Posterior vena cava (tissue), 2 donors: ENCODE data around the gene SLIT1. TPM values are rescaled to one million over a fixed set of nuclear protein-coding genes. Genes with fewer than 3 reads are reported as not detected.
A peak's percentile ranks its signal among the peaks of the same experiment; 100 is the strongest.

Experiments used
- DNase-seq: peaks from one replicate; pipeline ENCODE4 v3.0.0-alpha.2; 2020; ENCODE audit warnings: low spot score
- intact Hi-C, 2 donors: fragments of 100-400 bp; cut with DNase I; formaldehyde crosslinking; loops; one replicate each; pipeline versions ENCODE4 v1.14.1 to v1.14.2; 2022 to 2023
- total RNA-seq, 2 donors: library from RNA; stranded (reverse); fragmentation: NEBNext Ultra II Directional; extraction: Animal tissue kit (Norgen Biotek cat#: 25700); gene quantifications; one replicate each; pipeline ENCODE4 v1.2.1, GENCODE V29; 2021
- donor health status: DM: yes; HTN: yes; CAD: no.
- donor health status: DM: yes; HTN: yes; CAD: no.

SLIT1 gene
- total RNA-seq, 2 donors from 2014 or later, result 0.23 to 0.33 TPM

DNA sequence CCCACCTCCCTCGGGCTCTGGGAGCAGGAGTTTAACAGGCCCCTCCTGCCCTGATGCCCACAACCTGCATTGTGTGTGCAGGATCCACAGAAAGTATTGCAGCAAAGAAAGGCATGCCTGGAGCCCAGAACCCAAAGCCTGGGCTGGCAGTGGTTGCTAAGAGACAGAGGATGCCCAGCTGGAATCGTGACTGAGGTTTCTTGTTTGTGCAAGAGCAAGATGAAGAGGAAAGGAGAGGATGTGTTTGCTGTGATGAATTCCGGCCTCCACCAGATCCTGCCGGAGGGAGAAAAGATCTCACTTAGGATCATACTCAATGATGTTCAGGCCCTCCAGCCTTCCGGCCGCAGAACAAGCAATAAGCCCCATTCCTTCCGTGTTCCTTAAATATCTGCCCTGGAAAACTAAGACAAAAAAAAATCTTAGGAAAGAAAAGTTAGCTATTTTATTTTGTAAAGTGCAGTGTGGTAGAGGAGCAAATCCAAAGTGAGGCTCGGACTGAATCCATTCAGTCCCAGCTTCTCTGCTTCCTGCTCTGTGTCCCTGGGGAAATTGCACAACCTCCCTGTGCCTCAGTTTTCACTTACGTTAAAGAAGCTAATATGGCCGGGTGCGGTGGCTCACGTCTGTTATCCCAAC lies 57.1 kb downstream of the SLIT1 start:
- peak; percentile 59 for DNase-seq

DNA sequence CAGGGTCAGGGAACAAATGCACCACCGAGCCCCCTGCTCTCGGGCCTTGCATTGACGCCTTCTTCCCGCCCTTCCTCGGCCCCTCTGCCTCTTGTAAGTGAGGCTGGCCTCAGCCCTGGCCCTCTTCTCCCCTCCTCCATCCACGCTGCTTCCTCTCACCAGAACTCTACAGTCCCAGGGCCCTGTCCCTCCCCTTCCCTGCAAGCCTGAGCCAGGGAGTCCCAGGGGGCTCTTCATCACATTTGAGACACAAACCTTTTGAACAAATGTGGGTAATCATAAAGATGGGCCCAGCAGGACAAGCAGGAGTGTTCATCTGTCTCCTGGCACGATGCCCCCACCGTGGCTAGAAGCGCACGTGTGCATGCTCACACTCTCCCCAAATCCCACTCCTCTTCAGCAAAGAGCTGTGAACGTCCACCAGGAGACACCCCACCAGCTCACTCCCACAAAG lies 57.7 kb downstream of the SLIT1 start:
- intact Hi-C loops, result no loop called here
- peak; percentile 61 for DNase-seq

More for the DNA sequence above, 57.1 kb downstream of the SLIT1 start:
- intact Hi-C loops, result no loop called here

DNA sequence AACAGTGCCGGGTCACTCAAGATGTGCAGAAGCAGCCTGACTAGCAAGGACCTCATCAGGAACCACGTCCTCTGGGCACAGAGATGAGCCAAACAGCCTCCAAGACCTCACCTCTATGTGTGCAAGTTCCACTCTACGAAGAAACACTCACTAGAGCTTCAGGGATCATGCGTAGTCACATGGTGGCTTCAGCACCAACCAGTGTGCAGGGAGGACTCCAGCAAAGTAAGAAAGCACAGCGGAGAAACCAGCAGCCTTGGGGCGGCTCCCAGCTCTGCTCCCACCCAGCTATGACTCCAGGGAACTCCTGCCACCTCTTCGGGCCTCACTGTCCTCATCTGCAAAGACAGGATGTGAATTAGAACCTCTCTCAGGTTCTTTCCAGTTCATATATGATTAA lies 58.2 kb downstream of the SLIT1 start:
- intact Hi-C loops, result no loop called here
- no peak for DNase-seq

DNA sequence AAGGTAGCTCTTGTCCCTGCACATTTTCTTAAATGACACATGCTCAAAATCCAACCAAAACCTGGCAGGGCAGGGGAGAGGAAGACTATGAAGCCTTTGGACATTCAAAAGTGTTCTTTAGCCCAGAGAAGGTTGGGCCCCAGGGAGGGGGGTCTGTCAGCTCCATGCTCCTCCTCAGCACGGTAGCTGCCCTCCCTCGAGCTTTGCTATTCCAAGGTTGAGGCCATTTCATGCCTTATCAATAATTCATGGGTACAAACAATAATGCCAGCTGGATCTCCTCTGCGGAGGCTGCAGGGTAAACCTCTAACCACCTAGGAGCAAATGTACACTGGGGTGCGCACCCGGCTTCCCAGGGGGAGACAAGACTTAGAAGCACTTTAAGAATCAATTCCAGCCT lies 61.5 kb downstream of the SLIT1 start:
- peak; percentile 49 for DNase-seq
- intact Hi-C loops, result no loop called here

DNA sequence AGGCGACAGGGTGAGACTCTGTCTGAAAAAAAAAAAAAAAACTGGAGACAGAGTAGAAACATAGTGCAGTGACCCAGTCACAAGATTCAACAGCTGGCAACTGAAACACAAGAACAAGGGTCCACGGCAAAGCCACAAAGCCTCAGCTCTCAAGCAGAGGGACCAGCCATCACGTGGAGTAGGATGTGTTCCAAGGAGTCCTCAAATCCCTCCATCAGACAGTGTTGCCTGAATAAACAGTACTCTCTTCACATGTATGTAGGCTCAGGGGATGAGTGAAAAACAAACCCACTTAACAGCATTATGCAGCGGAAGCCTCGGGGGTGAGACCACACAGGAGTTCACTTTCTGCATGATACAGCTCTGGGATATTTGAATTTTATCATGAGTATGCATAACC lies 62.0 kb downstream of the SLIT1 start:
- intact Hi-C loops, result no loop called here
- DNase-seq, result peak; percentile 29

DNA sequence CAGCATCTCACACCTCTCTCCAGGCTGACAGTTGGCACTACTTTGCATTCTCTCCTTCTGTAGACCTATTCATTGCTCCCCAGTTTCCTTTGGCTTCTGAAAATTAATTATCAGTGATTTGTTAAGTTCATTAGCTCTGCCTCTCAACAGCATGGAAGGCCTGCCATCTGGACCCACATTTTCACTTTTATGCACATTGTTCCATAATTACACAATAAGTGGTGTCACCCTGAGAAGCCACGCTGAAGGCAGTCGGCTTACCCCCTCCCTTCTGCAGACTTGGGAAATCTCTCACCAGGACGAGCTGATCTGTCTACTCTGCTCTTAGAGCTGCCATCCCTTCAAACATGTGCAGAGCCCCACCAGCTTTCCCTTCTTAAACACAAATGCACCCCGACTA lies 64.7 kb downstream of the SLIT1 start:
- no peak for DNase-seq
- intact Hi-C loops, result no loop called here

DNA sequence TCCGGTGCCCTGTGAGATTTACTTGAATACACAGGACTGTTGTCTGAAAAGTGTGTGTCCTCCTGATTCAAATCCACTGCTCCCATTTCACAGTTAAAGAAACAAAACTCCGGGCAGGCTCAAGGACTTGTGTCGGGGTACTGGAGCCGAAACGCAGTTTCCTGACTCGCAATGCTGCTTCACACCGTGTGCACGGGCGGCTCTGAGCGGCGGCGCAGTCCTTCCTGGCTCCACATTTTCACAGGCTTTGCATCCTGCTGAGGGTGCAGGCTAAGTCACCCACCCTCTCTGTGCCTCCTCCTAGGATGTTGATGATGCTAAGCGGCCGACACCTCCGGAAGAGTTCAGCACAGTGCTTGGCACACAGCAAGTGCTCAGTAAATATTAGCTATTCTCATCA lies 65.4 kb downstream of the SLIT1 start:
- DNase-seq, result peak; percentile 58

DNA sequence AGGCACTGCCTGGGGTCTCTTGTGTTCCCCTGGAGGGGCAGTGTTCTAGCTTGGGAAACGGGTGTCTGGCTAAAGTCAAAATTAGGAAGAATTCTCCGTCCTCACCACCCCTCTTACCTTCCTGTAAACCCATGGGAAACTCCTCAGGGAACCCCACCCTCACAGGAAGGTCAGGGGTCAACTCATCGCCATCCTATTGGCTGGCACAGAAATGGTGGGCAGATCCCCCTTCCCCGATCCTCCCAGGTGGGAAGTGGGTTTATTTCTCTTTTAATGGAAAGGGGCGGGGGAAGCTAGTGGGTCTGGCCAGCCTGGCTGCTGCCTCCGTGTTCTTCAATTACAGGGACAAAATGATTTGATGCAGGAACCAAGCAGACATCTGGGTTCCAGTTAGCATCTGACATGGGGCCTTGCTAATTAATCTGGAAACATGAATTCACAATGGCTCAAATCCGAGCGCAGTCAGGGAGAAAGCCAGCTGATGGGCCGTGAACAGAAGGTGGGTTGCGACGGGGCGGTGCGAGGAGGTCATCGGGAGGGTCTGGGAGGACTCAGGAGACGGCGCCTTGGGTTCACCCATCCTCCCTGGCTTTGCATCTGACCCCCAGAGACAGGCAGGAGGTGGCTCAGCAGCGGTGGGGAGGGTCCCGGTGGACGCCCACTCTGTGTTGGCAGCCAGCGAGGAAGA lies 66.6 kb downstream of the SLIT1 start:
- peak; percentile 45 for DNase-seq
- intact Hi-C loops, result no loop called here

More for the DNA sequence above, 65.4 kb downstream of the SLIT1 start:
- intact Hi-C loops, result no loop called here

DNA sequence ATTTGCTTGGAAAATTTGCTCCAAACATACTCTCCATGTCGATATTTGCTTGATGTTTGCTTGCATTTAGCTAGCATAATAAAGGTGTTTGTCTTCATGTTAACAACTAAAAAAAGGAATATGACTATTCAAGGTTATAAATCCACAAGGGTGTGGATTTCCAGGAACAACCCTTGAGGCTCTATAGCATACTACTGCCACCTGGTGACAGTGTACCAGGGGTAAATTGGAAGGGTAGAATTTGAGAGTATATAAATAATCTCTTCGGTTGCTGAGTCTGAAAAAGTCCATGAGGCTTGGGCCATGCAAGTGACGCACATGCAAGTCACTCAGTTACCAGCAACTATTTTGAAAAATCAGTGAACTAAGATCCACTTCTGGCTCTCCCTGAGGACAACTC lies 68.4 kb downstream of the SLIT1 start:
- no peak for DNase-seq
- intact Hi-C loops, result no loop called here

DNA sequence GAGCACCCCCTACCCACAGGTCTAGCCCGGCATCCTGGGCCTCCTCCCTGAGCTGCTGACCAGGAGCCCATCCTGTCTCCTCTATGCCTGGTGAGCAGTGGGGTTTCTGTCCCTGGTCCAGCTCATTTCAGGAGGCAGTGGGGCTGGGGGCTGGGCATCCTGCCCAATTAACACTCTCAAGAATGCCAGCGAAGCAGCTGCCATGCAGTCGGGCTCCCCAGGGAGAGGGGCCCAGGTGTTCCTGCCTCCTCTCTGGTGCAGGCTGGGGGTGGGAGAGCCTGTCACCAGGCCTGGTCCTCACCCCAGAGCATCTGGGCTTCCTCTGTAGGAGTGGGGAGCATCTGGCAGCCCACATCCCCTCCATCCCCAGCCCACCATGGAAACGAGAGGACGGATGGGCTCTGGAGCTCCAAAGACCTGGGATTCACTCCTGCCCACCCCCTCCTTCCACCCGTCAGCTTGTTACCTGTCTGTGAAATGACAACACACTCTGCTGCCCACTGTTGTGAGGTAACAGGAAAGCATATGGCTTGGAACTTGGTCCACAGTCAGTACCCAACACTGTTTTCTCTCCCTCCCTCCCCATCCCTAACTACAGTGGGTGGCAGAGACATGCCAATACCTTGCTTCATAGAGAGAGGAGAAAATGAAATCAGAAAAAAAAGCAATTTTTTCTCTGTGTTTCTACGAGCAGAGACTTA lies 69.1 kb downstream of the SLIT1 start:
- intact Hi-C loops, result no loop called here
- DNase-seq, result no peak

DNA sequence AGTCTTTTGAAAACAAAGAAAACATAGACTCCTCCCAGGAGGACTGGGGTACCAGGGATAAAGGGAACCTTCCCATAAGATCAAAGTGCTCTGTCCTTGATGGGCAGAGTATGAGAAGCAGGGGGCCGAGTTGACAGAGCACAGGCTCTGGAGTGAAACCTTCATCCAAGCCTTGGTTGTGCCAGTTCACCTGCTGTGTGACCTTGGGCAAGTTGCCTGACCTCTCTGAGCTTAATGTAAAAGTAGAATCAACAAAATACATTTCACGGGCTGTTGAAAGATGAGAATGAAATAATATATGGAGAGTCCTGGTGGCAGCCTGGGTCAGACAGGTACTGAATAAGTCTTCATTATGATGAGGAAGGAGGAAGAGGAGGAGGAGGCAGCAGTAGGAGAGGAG lies 69.9 kb downstream of the SLIT1 start:
- no peak for DNase-seq

DNA sequence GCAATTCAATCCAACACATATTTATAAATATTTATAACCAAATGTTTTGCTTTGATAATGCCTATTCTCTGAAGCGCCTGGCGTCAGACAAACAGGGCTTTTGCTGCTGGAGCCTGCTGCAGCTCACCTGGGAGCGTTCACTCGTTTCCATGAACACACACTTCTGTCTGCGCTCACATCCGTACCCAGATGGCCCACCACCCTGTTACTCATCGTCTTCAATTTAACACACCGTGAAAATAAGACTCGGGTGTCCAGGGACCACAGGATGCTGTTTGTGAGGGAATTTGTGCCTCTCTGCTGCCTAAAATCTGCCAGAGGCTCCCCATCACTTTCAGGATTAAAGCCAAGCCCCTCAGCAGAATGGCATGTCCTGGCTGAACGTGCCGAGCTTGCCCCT lies 74.1 kb downstream of the SLIT1 start:
- intact Hi-C loops, result no loop called here

More for the DNA sequence above, 69.9 kb downstream of the SLIT1 start:
- intact Hi-C loops, result no loop called here

DNA sequence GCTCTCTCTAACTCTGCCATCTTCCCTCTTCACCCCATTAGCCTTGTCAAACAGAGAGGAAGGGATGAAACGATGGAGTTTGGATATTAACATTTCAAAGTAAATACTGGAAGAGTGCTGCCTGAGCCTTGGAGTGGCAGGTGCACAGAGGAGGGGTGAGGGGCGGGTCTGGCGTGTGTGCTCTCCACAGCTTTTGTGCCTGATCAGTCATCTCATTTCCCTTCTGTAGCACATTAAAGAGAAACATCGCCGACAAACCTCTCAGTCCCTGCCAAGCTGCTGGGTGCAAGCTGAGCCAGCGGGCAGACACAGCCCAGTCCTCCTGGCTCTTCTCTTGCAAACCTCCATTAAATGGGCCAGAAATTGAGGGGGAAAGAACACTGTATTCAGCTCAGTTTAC lies 76.2 kb downstream of the SLIT1 start:
- intact Hi-C loops, result no loop called here
- DNase-seq, result no peak

More for the DNA sequence above, 74.1 kb downstream of the SLIT1 start:
- DNase-seq, result no peak

DNA sequence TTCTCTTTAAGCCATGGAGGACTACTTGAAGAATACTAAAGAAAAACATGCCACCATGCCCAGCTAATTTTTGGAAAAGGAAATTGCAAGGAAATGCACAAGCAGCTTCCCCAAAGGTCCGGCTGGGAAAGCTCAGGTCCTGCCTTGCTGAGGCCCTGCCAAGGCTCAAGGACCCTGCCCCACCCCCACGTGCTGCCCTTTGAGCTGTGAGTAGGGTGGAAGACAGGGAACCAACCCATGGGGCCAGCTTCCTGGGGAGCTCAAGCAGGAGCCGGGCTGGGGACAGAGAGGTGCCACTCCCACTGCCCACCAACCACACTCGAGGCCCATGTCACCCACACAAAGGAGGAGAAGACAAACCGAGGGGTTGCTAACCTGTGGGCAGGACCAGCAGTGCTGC lies 78.2 kb downstream of the SLIT1 start:
- intact Hi-C loops, result no loop called here

DNA sequence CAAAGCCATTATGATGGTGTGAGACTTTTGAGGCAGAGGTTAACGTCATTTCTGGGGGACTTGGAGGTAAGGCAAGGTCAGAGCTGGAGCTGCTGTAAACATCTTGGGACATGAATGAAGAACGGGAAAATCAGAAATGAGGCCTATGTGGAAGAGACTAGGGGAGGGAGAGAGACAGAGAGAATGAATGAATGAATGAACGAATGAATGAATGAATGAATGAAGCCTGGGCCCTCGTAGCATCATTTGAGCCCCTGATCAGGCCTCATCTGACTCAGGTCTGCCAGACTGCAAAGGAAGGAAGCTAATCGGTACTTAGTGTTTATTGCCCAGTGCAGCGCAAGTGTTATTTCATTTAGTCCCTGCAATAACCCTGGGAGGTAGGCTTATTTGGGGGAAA lies 79.6 kb downstream of the SLIT1 start:
- intact Hi-C loops, result no loop called here
- no peak for DNase-seq

More for the DNA sequence above, 78.2 kb downstream of the SLIT1 start:
- DNase-seq, result no peak

DNA sequence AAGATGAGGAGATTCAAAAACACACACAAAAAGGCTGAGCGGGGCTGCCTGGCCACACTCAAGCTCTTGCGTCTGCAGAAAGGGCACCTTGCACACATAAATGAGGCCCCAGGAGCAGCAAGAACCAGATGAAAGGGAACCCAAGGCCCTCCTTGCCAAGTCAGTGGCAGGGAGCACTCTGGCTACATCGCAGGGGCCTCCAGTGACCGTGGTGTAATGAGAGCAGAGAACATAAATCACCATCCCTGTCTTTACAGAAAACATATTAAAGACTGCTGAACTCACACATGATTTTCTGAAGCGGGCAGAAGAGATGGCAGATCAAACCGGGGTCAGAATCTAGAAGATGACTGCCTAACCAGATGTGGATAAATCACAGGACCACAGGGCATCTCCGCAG lies 80.5 kb downstream of the SLIT1 start:
- no peak for DNase-seq
- intact Hi-C loops, result no loop called here

DNA sequence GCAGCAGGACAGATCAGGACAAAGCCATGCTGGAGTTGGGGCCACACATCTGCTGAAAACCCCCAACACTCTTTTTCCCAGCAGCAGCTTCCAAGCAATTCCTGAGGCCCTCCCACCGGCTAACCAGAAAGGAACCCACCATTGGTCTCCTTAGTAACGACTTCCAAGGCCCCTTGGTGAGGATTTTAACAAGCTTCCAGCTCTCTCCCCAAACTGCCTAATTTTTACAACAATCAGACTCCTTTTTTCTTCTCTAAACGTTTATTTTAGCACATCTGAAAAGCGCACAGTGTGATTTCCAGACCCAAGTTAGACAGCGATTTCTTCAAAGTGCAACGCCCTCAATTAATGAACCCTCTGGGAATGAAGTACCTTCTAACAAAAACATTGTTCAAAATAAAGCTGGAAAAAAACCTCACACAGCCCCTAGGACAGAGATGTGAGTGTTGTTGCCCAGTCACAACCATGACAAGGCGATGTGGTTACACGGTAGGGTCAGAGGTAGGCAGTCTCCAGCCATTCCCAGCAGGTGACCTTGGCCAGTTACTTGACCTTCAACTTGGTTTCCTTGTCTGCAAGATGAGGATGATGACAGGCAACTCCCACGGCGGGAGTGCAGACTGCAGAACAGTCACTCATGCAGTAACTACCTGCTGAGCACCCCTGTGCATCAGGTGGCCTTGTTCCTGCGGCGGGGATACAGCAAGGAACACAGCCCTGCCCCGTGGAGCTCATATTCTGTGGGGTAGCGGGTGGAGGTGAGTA lies 82.3 kb downstream of the SLIT1 start:
- intact Hi-C loops, result no loop called here
- no peak for DNase-seq

DNA sequence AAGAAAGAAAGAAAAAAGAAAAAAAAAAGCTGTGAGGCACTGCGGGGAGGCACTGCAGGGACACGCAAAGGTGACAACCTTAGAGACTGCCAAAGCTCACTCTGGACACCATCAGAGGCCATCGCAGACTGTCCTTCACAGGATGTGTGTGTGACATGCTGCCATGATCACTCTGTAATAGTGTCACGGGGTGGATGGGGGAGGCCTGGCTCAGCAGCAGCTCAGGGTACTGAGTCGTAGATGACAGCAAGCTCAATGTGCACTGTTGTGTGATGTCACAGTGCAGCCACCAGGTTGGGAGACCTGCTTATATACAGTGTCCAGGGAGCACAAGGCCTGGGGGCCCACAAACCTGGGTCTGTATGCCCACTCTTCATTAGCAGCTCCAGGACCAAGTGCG lies 83.3 kb downstream of the SLIT1 start:
- intact Hi-C loops, result no loop called here

DNA sequence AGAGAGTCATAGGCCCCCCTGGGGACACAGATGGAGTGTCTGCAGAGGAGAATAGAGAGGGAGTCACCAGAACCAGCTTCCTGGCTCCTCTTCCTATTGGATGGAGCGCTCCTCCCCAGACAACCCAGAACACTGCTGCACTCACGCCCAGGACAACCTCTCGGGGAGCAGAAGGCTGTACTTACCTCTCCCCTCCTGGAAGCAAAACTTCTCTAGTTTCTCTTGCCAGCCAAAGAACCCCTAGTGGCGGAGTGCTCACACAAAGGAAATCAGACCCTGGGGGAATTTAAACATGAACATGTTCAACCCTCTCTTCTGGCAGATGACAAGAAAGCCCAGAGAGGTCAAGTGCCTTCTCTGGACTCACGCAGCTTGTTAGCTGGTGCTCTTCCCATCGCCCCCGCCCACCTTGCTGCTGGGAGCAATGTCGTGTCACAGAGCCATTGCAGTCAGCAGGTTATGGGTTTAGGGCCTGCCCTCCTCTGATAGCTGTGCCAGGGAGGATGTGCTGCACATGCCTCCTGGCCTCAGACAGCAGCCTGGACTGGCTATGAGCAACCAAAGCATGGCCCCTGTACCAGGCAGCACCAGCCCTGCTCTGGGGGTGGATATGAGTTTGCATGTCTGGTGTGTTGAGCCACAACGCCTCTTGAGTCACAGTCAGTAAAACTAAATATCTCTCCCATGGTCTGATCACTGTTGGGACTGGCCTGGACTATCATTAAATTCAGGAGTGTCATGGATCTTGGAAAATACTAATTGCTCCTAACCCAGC lies 84.4 kb downstream of the SLIT1 start:
- intact Hi-C loops, result no loop called here

More for the DNA sequence above, 83.3 kb downstream of the SLIT1 start:
- DNase-seq, result no peak

More for the DNA sequence above, 84.4 kb downstream of the SLIT1 start:
- no peak for DNase-seq
